ENCODE measurements around the gene KCNIP4. TPM values are rescaled to one million over a fixed set of nuclear protein-coding genes. Genes with fewer than 3 reads are reported as not detected.

KCNIP4 gene
- polyA plus RNA-seq, 6 donors from 2014 or later = 0.14 to 0.22 (median 0.22) TPM; not detected in 3

DNA sequence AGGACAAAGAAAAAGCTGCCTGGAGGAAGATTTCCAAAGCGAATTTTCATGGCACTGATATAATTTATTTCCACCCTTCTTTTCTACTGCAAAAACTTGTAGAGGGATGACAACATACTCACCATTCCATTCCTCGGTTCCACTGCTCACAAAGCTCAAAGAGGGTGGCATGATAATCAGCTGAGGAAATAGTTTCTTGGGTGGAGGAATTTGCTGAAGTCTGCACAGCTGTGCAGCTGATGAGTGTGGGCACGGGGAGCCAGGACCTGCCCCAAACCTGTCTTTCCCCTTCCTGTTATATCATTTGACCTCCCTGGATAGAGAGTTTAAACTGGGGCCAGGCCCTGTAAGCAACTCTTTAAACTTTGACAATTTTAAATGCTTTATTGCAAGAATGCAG, 1087.7 kb downstream of the KCNIP4 start:
- H3K9me3 Mint-ChIP-seq = peaks cover 0 to 26% (median 5%) of the 10 kb centered on the region in 7 donors
- H3K27me3 Mint-ChIP-seq = no peaks in the 10 kb centered on the region
- H3K36me3 Mint-ChIP-seq = no peaks in the 10 kb centered on the region
- ATAC-seq (ENCODE audit: low read depth in 2 of 2) (no peak), DNase-seq (no peak)
- H3K4me3 Mint-ChIP-seq = no peak overlapping the region
- H3K27ac Mint-ChIP-seq = no peak overlapping the region
- H3K4me1 Mint-ChIP-seq = no peaks in the 10 kb centered on the region

DNA sequence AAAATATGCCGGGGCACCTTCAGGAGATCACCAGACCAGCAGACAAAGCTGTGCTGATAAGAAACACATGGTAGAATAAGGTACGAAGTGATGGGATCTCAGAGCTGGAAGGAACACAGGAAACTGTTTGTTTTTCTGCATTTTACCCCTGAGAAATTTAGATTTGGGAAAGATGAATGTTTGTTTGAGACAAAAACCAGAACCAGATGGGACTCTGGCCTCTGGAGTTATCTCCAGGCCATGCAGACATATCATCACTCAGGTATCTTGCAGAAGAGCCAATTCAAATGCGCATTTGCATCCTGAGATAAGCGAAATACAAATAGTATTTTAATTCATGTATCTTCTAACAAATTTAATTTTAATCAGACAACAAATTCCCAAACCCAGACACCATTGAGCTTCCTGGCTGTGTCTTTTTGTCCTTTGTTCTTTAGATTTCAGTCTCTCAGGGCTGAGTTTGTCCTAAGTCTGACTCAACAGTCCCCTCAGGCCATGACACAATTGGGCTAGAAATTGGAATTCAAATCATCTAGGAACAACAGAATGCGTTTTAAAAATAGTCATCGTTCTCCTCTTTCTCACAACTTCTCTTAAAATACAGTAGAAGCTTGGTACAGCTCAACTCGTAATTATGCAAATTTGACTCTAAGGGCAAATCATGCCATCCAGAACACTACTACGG, 1089.3 kb downstream of the KCNIP4 start:
- Mint-ChIP-seq H3K27me3 (no peaks in the 10 kb centered on the region), H3K27ac (no peak overlapping the region), H3K9me3 (peaks cover 0 to 29% (median 12%) of the 10 kb centered on the region in 7 donors), H3K36me3 (no peaks in the 10 kb centered on the region), H3K4me3 (no peak overlapping the region), H3K4me1 (no peaks in the 10 kb centered on the region)
- ATAC-seq (ENCODE audit: low read depth in 2 of 2) (no peak), DNase-seq (no peak)

DNA sequence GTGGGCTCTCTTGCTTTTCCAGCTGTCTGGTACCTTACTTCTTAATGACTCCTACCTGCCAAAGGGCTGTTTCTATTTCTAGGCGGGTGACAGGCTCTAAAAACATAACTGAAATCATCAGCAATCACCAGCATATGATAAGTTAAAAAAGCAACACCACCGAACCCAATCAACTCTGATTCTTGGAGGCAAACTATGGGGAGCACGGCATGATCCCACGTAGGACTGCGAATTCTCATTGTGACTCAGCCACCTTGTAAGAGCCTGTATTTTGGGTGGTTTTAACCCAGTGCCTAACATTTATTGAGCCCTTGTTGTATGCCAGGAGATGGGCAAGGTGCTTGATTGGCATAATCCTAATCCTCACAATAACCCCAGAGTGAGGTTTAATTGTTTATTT, 1091.5 kb downstream of the KCNIP4 start:
- H3K27ac Mint-ChIP-seq = no peak overlapping the region
- no peaks in the 10 kb centered on the region for H3K27me3 Mint-ChIP-seq
- no peak for ATAC-seq (ENCODE audit: low read depth in 2 of 2)
- no peaks in the 10 kb centered on the region for H3K4me1 Mint-ChIP-seq
- no peaks in the 10 kb centered on the region for H3K36me3 Mint-ChIP-seq
- no peak for DNase-seq
- H3K4me3 Mint-ChIP-seq = no peak overlapping the region
- peaks cover 7 to 33% (median 12%) of the 10 kb centered on the region in 7 donors for H3K9me3 Mint-ChIP-seq

DNA sequence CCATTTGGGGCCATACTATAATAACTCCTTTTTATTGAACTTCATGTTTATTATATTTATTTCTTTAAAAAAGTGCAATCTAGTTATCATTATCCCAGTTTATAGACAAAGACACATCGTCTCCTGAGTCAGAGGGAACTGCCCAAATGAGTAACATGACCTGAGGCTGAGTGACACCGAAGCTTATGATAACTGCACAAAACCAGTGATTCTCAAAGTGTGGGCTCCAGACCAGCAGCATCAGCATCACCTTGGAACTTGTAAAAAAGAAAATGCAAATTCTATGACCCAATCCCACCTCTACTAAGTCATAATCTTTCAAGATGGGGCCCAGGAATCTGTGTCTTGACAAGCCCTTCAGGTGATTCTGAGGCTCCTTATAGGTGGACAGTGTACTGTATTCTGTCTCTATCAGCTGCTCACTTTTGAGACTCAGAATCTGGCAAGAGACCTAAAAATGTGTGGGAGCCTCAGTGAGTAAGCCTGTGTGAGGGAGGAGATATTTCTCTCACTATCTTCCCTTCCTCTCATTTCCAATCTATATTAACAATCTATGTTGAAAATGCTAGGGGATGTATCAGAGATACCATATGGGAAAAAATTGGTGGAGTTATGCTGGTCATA, 1101.3 kb downstream of the KCNIP4 start:
- DNase-seq (no peak), ATAC-seq (ENCODE audit: low read depth in 2 of 2) (no peak)
- Mint-ChIP-seq H3K36me3 (no peaks in the 10 kb centered on the region), H3K4me3 (no peak overlapping the region), H3K27me3 (no peaks in the 10 kb centered on the region), H3K4me1 (no peaks in the 10 kb centered on the region), H3K27ac (no peak overlapping the region), H3K9me3 (peaks cover under 1 to 18% (median 6%) of the 10 kb centered on the region in 7 donors)

- H3K4me1 Mint-ChIP-seq = no peaks in the 10 kb centered on the region
- DNase-seq (no peak), ATAC-seq (ENCODE audit: low read depth in 2 of 2) (no peak)
- peaks cover 0 to 26% (median 4%) of the 10 kb centered on the region in 7 donors for H3K9me3 Mint-ChIP-seq
- no peak overlapping the region for H3K4me3 Mint-ChIP-seq
- no peaks in the 10 kb centered on the region for H3K27me3 Mint-ChIP-seq
- no peaks in the 10 kb centered on the region for H3K36me3 Mint-ChIP-seq
- no peak overlapping the region for H3K27ac Mint-ChIP-seq
Measured at GRCh38 chr4:20844311-20844710, 1104.3 kb downstream of the KCNIP4 start.

GRCh38 chr4:20840648-20841190, 1107.9 kb downstream of the KCNIP4 start:
- H3K27me3 Mint-ChIP-seq = no peaks in the 10 kb centered on the region
- H3K36me3 Mint-ChIP-seq = no peaks in the 10 kb centered on the region
- peaks cover 0 to 18% (median 3%) of the 10 kb centered on the region in 7 donors for H3K9me3 Mint-ChIP-seq
- H3K27ac Mint-ChIP-seq = no peak overlapping the region
- H3K4me3 Mint-ChIP-seq = no peak overlapping the region
- DNase-seq (no peak), ATAC-seq (ENCODE audit: low read depth in 2 of 2) (no peak)
- H3K4me1 Mint-ChIP-seq = no peaks in the 10 kb centered on the region

- no peak overlapping the region for H3K4me3 Mint-ChIP-seq
- H3K27me3 Mint-ChIP-seq = no peaks in the 10 kb centered on the region
- no peak overlapping the region for H3K27ac Mint-ChIP-seq
- H3K4me1 Mint-ChIP-seq = no peaks in the 10 kb centered on the region
- no peak for ATAC-seq (ENCODE audit: low read depth in 2 of 2)
- DNase-seq = no peak
- no peaks in the 10 kb centered on the region for H3K36me3 Mint-ChIP-seq
- H3K9me3 Mint-ChIP-seq = peaks cover 0 to 12% (median 1%) of the 10 kb centered on the region in 7 donors
Measured at GRCh38 chr4:20839957-20840356, 1108.6 kb downstream of the KCNIP4 start.

DNA sequence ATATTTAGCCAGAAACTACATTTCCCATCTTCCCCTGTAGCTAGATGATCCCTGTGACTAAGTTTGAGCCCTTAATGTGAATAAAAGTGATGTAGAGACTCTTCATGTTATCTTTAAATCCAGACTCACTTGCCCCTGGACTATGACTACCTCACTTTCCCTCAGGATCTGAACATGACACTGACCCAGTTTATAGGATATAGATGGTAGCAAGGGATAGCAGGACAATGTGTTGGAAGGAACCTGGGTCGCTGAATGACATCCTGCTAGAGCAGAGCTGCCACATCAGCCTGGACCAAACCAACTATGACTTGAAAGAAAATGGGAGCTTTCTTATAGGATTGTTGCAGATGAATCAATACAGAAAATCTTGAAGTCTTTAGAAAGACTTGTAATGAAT, 1110.1 kb downstream of the KCNIP4 start:
- Mint-ChIP-seq H3K9me3 (peaks cover 0 to 12% (median 1%) of the 10 kb centered on the region in 7 donors), H3K4me1 (no peaks in the 10 kb centered on the region), H3K27me3 (no peaks in the 10 kb centered on the region), H3K36me3 (no peaks in the 10 kb centered on the region), H3K27ac (no peak overlapping the region), H3K4me3 (no peak overlapping the region)
- ATAC-seq (ENCODE audit: low read depth in 2 of 2) (no peak), DNase-seq (no peak)

- peaks cover 0 to 4% (median 0%) of the 10 kb centered on the region in 7 donors for H3K9me3 Mint-ChIP-seq
Measured at GRCh38 chr4:20832826-20833225, 1115.7 kb downstream of the KCNIP4 start.

DNA sequence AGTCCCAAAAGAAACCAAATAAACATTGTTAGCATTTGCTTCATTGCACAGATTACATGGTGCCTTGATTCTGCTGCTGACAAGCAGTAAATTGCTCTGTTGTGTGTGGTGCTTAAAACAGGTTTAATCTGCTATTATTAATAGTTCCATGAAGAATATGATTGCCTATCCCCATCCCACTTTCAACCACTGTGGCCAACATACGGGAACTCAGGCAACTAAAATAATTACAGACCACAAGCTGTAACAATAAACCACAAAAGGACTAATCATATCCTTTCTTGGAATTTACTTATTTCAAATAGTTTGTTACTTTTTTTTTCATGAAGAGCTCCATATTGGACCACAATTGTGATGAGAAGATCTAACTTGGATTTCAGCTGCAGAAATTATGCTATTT, 1116.8 kb downstream of the KCNIP4 start:
- no peaks in the 10 kb centered on the region for H3K36me3 Mint-ChIP-seq
- H3K9me3 Mint-ChIP-seq = peaks cover 0 to 4% (median 0%) of the 10 kb centered on the region in 7 donors
- H3K27ac Mint-ChIP-seq = no peak overlapping the region
- no peaks in the 10 kb centered on the region for H3K4me1 Mint-ChIP-seq
- H3K27me3 Mint-ChIP-seq = no peaks in the 10 kb centered on the region
- DNase-seq (no peak), ATAC-seq (ENCODE audit: low read depth in 2 of 2) (no peak)
- no peak overlapping the region for H3K4me3 Mint-ChIP-seq

More at GRCh38 chr4:20832826-20833225, 1115.7 kb downstream of the KCNIP4 start:
- Mint-ChIP-seq H3K4me1 (no peaks in the 10 kb centered on the region), H3K4me3 (no peak overlapping the region), H3K27me3 (no peaks in the 10 kb centered on the region), H3K36me3 (no peaks in the 10 kb centered on the region), H3K27ac (no peak overlapping the region)
- no peak for DNase-seq
- ATAC-seq (ENCODE audit: low read depth in 2 of 2) = no peak

GRCh38 chr4:20829617-20830357, 1118.8 kb downstream of the KCNIP4 start:
- Mint-ChIP-seq H3K36me3 (no peaks in the 10 kb centered on the region), H3K4me1 (no peaks in the 10 kb centered on the region), H3K27ac (no peak overlapping the region), H3K9me3 (peaks cover 0 to 5% (median 2%) of the 10 kb centered on the region in 7 donors), H3K4me3 (no peak overlapping the region), H3K27me3 (no peaks in the 10 kb centered on the region)
- ATAC-seq (ENCODE audit: low read depth in 2 of 2) (no peak), DNase-seq (no peak)

GRCh38 chr4:20825505-20825904, 1123.1 kb downstream of the KCNIP4 start:
- Mint-ChIP-seq H3K9me3 (peaks cover 0 to 5% (median 2%) of the 10 kb centered on the region in 7 donors), H3K36me3 (no peaks in the 10 kb centered on the region), H3K4me3 (no peak overlapping the region), H3K27me3 (no peaks in the 10 kb centered on the region), H3K27ac (no peak overlapping the region), H3K4me1 (no peaks in the 10 kb centered on the region)
- DNase-seq (no peak), ATAC-seq (ENCODE audit: low read depth in 2 of 2) (no peak)

DNA sequence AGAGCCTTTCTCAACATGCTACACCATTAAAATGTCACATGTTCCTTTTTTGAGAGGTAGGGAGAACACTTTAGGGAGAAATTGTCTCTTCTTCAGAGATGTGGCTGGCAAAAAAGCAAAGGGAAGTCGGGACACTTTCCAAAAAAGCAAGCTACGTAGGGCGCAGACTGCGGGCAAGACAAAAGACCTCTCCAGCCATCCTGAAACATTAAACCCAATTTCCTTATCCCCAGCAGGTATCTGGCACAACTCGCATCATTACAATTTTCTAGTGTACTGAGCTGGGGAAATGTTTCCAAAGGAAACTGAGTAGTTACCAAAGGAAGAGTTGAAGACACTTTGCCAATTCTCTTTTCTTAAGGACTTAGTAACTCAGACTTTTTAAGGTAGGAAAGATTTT, 1132.3 kb downstream of the KCNIP4 start:
- Mint-ChIP-seq H3K4me1 (no peaks in the 10 kb centered on the region), H3K4me3 (no peak overlapping the region), H3K27ac (no peak overlapping the region), H3K9me3 (peaks cover 0 to 9% (median under 1%) of the 10 kb centered on the region in 7 donors), H3K36me3 (no peaks in the 10 kb centered on the region), H3K27me3 (no peaks in the 10 kb centered on the region)
- ATAC-seq (ENCODE audit: low read depth in 2 of 2) = no peak
- no peak for DNase-seq

Data from naive B cell (primary cell).